KG1 (cell line): ENCODE measurements around the gene CDH22.

ENCODE experiments used
- DNase-seq: peaks from one replicate; lab custom pipeline; 2025; lab: John Stamatoyannopoulos, UW

Gene CDH22

GRCh38 chr20:46308258-46309157 is at the start of gene CDH22:
Gene CDH22 (minus strand): TSS chr20:46308498. CDS start chr20:46251294, 57,204 bp downstream.
- no peak for DNase-seq

- no peak for DNase-seq
Measured at GRCh38 chr20:46357030-46357514, 48.8 kb upstream of the CDH22 start.

DNA sequence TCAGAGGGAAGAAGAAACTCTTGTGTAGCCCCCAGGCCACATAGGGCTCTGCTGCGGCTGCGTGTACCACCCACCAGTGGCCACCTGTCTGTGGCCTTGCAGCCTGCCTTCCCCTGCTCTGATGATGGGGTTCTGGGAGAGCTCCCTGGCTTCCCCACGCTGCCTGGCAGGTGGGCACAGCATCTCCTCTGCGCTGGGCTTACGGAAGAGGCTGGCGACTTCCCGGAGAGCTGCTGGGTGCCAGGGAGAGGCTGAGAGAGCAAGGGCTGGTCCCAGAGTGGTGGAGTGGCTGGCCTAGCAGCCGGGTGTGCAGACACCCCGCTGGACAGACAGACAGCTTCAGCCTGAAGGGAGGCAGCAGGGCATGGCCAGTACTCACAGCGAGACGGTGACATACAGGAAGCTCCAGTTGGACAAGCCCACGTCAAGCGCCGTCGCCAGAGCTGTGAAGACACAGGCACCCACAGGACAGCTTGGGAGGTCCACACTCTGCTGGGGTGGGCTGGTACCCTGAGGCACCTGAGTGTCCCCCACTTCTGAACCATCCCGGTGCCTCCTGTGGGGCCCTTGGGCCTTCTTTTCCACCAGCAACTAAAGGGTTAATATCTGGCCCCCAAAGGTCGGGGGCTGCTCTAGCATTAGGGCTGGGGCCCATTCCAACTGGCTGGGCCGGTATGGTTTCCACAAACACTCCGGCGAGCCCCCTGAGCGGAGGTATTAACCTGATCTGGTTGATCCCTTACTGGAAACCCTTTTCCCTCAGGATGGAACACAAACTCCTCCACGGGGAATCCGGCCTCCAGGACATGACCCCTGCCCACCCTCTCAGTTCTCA is 48.1 kb upstream of the CDH22 start:
- DNase-seq: no peak

- DNase-seq: no peak
Measured at GRCh38 chr20:46355778-46356177, 47.5 kb upstream of the CDH22 start.

DNA sequence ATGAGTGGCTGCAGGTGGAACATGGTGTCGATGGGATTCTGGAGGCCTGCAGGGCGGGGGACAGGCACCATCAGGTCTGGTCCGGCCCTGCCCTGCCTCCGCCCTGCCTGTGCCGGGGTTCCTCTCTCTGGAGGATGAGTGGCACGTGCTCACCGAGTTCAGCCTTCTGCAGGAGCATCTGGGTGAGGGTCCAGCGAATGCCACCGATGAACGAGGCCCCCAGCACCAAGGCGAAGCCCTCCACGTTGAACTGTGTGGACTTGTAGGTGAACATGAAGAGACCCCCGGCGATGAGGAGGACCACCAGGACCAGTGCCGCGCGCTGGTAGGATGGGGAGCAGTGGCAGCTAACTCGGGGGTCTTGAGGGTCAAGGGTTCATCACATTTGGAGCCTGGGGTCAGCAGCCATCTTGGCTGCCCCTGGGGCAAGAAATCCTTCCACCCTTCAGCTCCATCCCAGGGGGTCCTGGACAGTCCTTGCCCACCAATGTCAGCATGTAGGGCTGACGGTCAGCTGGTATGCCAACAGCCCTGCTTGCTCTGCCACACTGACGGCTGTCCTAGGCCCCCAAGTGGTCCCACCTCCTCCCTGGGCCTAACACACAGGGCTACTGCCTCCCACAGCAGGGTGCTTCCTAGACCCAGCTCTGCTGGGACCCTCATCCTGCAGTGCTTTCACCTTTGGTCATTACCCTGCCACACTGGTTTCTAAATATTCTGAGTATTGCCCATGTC is 46.8 kb upstream of the CDH22 start:
- no peak for DNase-seq

- no peak for DNase-seq
Measured at GRCh38 chr20:46354207-46354555, 45.9 kb upstream of the CDH22 start.

- DNase-seq: no peak
Measured at GRCh38 chr20:46353500-46354206, 45.4 kb upstream of the CDH22 start.

DNA sequence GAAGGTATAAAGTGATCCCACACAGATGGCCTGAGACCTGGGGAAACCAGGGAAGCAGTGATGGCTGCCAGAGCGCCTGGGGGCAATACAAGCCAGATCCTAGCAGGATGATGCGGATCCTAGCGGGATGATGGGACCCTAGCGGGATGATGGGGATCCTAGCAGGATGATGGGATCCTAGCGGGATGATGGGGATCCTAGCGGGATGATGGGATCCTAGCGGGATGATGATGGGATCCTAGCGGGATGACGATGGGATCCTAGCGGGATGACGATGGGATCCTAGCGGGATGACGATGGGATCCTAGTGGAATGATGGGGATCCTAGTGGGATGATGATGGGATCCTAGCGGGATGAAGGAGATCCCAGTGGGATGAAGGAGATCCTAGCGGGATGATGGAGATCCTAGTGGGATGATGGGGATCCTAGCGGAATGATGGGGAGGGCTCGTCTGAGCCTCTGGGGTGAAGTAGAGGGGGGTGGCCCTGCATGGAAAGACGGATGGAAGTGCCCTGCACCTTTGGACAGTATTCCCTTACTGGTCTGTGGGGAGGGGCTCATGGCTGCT is 44.2 kb upstream of the CDH22 start:
- no peak for DNase-seq

GRCh38 chr20:46351357-46352058 is 43.2 kb upstream of the CDH22 start:
- DNase-seq: no peak

- DNase-seq: no peak
Measured at GRCh38 chr20:46350986-46351267, 42.6 kb upstream of the CDH22 start.

- no peak for DNase-seq
Measured at GRCh38 chr20:46350201-46350985, 42.1 kb upstream of the CDH22 start.

GRCh38 chr20:46349742-46350056 is 41.4 kb upstream of the CDH22 start:
- no peak for DNase-seq

DNA sequence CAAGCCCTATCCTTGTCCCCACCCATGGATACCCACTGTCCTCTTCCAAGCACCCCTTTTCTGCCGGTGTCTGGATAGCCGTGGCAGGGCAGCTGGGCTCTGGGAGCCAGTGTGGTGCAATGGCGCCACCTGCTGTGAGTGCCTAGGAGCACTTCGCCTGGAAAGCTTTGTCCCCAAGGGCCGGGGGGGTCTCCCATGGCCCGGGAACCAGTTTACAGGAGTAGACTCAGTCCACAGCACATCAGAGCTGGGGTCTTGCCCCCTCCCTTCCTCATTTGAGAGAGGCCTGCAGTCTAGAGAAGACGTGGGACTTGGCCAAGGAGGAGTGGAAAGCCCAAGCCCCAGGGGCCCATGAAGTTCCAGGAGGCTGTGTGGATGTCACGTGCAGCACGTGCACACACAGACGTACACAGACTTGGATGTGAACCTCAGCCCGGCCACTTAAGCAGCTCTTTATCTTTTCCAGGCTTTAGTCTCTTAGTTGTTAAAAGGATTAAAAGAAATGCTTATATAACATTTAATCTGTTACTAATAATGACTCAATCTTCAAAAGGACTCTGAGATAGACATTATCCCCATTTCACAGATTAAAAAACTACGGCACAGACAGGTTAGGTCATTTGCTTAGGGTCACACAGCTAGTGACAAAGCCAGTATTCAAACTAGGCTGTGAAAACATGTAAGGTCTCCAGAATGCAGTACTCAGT is 40.9 kb upstream of the CDH22 start:
- DNase-seq: no peak

GRCh38 chr20:46347841-46348803 is 39.8 kb upstream of the CDH22 start:
- no peak for DNase-seq

- no peak for DNase-seq
Measured at GRCh38 chr20:46346770-46347169, 38.5 kb upstream of the CDH22 start.

GRCh38 chr20:46344488-46345162 is 36.3 kb upstream of the CDH22 start:
- no peak for DNase-seq

- DNase-seq: no peak
Measured at GRCh38 chr20:46343975-46344357, 35.7 kb upstream of the CDH22 start.
